Hematopoietic multipotent progenitor cell treated with erythropoietin and hydrocortisone succinate and interleukin-3 and kit ligand, for 15 days (in vitro differentiated cells): ENCODE results near the gene CYP2R1.
A peak's percentile ranks its signal among the peaks of the same experiment; 100 is the strongest.

ENCODE experiments used
- DNase-seq: peaks from one replicate; pipeline ENCODE4 v3.0.0-alpha.2; 2015; ENCODE audit warnings: low spot score

CYP2R1 gene, protein sequence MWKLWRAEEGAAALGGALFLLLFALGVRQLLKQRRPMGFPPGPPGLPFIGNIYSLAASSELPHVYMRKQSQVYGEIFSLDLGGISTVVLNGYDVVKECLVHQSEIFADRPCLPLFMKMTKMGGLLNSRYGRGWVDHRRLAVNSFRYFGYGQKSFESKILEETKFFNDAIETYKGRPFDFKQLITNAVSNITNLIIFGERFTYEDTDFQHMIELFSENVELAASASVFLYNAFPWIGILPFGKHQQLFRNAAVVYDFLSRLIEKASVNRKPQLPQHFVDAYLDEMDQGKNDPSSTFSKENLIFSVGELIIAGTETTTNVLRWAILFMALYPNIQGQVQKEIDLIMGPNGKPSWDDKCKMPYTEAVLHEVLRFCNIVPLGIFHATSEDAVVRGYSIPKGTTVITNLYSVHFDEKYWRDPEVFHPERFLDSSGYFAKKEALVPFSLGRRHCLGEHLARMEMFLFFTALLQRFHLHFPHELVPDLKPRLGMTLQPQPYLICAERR

DNA sequence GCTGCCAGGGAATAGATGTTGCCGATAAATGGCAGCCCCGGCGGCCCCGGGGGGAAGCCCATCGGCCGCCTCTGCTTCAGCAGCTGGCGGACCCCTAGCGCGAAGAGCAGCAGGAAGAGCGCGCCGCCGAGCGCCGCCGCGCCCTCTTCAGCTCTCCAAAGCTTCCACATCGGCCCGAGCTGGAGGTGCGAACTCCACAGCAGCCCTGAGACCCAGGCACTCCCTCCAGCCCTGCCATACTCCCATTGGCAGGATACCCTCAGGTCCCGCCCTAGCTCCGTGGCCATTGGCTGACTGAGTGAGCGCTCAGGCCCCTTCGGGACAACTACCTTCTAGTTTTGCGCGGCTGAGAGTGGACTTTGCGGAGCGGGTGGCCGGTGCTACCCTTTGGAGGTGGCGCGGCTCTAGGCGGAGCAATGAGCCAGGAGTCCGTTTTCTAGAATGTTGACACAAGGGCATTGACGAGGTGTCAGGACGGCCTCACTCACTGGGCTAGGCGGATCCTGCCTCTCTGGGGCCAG lies at the start of gene CYP2R1:
CYP2R1 (minus strand) TSS at position 196 of the 521 bp plus-strand sequence; CDS start at position 170, 26 bp downstream.
- peak; percentile 87 for DNase-seq

DNA sequence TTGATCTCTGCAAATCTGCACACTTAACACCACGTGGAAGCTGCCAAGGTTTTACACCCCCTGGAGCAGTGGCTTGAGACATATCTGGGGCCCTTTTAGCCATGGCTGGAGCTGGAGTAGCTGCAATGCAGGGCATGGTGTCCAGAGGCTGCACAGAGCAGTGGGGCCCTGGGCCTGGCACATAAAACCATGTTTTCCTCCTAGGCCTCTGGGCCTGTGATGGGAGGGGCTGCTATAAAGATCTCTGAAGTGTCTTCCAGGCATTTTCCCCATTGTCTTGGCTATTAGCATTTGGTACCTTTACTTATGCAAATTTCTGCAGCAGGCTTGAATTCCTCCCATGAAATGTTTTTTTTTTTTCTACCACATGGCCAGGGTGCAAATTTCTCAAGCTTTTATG lies 46.9 kb upstream of the CYP2R1 start:
- DNase-seq: no peak

DNA sequence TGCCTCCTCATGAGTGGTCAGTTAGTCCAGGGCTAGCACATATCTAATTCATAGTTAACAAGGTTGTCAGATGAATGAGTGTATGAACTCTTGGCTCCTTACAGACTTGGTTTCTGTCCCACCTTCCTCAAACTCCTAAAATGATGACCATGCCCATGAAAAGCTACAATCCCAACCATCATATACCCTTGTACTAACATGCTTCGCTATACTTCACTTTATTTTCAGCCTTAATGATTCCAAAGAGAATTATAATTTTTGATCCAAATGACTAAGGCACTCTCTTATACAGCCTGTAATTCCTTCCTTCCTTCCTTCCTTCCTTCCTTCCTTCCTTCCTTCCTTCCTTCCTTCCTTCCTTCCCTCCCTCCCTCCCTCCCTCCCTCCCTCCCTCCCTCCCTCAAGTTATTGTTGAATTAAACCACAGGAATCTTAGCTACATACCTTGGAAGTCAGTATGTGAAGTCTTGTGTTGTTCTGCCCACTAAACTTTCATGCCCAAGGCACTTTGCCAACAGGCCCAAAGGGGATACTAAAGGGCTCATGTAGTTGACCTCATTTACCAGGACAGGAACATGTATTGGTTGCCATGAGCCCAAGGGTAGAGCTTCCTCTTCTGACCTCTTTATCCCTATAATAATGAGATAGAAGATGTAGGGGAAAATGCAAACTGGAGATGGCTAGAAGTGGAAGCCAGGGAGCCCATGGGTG lies 42.8 kb upstream of the CYP2R1 start:
- no peak for DNase-seq

DNA sequence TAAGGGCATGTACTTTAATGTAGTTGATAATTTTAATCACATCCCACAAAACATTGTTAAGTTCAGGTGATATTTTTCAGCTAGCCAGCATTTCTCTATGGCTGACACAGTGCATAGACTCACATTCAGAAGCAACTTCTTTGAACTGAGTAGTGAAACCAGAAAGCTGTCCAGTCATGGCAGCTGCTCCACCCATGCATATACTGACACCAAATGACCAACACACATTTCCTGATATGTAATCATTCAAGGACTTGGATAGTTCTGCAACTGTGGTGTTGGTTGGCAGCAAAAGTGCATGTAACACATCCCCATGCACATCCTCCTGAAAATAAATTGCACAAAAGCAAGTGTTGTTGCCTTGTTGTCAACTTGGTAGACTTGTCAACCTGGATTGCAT lies 40.4 kb upstream of the CYP2R1 start:
- no peak for DNase-seq

DNA sequence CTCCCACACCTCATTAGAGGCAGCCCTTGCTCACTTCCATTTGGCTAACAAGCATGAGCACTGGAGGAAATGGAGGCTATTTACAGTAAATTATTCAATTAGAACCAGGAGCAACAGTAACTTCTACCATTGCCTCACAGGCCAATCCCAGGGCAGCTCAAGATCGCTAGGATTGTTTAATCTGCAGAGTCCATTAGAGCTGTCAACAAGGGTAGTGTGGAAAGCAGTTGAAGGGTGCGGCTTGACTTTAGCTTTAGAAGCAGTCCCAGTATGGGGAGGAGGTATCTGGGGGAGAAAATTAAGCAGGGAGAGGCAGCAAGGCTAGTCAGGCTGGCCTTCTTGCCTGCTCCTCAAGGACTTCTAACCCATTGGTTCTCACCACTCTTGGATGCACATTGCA lies 38.3 kb upstream of the CYP2R1 start:
- no peak for DNase-seq

DNA sequence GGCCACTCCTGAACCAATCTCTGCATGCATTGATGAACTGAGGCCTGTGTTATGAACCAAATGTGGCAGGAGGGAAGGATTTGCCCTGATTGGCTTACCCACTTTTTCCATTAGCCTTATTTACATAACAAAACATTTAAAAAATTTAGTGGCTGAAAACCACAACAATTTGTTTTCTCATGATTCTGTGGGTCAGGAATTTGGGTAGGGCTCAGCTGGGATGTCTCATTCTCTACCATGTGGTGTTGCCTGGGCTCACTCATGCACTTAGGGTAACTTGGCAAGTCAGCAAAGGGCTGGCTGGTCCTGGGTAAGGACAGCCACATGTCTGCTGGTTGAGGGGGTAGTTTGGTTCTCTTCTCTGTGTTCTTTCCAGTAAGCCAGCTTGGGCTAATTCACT lies 35.1 kb upstream of the CYP2R1 start:
- no peak for DNase-seq

- no peak for DNase-seq
Measured at GRCh38 chr11:14924318-14924717, 32.3 kb upstream of the CYP2R1 start.

DNA sequence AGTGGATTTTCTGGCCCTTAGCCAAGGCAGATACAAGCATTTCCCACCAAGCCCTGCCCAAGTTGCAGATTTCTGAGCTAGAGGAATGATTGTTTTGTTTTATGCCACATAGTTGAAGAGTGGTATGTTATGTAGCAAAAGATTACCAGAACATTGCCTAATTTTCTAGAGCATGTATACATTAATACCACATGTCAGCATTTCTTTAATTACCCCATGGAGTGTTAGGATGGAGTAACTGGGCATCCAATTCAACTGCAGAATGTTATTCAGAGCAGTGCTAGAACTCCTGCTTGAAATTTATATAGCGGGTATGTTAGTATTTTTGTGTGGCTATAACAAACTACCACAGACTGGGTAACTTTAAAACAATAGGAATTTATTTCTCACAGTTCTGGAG lies 24.4 kb upstream of the CYP2R1 start:
- DNase-seq: no peak

- DNase-seq: no peak
Measured at GRCh38 chr11:14914536-14914935, 22.5 kb upstream of the CYP2R1 start.

- DNase-seq: no peak
Measured at GRCh38 chr11:14908214-14908880, 16.3 kb upstream of the CYP2R1 start.

- DNase-seq: peak; percentile 73
Measured at GRCh38 chr11:14907411-14908213, 15.6 kb upstream of the CYP2R1 start.

DNA sequence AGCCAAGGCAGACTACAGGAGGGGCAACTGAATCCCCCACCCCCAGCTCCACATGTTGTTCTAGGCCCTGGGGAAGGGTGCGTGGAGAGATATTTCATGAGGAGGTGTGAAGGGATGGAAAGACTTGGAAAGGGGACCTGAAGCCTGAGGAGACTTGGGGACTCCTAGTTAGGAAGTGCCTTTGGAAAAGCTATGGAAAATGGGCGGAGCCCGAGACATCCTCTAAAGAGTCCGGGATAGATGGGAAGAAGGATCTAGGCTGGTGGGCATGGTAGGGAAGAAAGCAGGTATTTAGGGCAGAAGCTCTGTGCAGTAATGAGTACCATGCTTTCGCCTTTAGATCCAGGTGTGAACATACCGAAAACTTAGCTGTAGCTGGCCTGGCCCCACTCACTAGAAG lies 15.0 kb upstream of the CYP2R1 start:
- DNase-seq: no peak

- DNase-seq: no peak
Measured at GRCh38 chr11:14906578-14906977, 14.5 kb upstream of the CYP2R1 start.

DNA sequence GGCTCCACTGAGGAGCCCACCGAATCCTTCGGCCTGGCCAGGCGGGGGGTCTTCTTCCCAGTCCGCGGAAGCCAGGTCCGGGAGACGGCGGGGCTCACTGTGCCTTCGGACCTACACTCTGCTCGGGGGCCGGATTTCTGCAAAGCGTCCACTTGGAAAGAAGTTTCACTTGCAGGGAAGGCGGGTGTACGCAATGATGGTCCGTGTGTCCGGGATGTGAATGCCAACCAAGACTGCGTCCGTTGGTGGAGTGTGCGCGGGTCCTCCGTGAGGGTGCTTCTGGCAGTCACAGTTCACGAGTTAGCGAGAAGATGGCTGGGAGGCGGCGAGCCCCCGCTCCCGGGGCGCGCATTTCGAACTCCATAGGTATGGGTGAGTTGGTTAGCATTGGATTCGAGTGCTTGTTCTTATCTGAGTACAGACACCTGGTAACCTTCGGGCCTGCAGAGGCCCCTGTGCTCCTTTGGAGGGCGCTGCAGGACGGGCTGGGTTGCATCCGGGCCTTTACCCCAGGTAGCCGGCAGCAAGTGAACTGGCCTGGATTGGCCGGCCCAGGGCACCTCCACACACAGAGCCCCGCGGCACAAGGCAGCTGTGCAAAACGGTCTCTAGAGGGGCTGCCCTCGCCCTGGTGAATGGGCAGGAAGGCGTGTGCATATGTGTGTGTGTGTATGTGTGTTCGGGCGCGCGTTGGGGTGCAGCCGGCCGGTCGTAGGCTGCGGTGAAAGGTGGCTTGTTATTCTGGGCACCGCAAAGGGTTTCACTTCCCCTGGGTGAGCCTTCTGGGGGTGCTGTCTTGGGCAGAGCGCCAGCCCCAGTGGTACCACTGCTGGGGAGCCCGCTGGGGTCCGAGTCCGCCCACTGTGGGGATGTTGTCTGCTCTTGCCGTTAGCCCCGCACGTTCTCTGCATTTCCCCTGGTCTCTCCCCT lies 13.3 kb upstream of the CYP2R1 start:
- DNase-seq: peak; percentile 13

DNA sequence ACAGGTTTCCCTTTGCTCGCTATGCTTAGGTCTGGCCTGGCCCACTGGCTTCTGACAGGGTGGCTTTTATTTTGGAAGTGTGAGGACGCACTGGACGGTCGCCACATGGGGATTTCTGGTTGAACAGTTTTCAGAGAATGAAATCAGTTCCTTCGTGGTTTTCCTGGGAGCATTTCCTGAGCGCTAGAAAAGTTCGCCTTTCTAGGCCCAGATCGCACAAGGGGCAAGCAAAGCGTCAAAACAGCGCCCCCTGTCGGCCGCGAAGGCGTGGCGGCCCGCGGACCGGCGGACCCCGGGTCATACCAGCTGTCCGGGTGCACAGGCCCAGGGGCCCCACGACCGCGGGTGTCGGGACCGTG lies 12.7 kb upstream of the CYP2R1 start:
- DNase-seq: peak; percentile 68

DNA sequence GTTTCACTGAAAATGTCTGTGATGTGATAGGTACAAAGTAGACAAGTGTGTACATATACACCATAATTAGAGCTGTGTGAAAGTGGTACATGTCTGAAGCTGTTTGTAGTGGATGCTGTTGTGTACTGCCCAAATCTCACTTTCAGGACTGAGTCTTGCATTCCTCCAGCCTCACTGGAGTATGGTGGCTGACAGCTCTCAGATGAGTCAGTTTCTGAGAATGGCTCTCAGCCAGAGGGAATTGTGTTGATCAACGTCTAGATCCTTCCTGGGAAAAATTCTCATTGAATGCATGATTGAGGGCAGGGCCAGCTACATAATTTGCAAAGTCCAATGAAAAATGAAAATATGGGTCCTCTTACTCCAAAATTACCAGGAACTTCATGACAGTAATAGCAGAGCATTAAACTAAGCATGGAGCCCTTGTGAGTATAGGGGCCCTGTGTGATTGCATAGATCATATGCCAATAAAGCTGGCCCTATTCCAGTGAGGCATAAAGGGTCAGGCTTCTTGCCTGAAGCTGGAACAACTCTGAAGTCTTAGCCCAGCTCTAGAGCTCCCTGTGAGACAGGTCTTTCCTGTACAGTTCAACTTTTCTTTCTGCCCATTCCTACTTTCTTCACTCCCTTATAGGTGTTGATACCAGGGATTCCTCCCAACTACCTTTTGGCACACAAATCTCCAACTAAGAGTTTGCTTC lies 10.8 kb upstream of the CYP2R1 start:
- no peak for DNase-seq

DNA sequence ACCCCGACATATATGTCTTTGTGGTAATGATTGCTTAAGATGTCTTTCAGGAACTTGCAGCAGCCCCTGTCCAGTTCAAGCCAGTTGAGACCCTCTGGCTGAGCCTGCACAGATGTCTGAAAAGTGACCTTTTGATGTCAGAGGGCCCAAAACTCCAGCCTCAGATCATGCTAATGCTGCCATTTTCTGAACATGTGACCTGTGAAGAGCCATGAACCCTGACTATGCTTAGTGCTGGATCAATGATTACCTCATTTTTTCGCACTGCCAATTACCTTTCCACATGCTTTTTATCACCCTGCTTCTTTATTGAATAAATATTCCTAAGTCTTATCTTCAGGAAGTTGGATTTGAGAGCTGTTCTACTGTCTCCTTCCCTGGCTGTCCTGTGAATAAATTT lies 6.9 kb upstream of the CYP2R1 start:
- DNase-seq: no peak

GRCh38 chr11:14898355-14898754 lies 6.3 kb upstream of the CYP2R1 start:
- no peak for DNase-seq

DNA sequence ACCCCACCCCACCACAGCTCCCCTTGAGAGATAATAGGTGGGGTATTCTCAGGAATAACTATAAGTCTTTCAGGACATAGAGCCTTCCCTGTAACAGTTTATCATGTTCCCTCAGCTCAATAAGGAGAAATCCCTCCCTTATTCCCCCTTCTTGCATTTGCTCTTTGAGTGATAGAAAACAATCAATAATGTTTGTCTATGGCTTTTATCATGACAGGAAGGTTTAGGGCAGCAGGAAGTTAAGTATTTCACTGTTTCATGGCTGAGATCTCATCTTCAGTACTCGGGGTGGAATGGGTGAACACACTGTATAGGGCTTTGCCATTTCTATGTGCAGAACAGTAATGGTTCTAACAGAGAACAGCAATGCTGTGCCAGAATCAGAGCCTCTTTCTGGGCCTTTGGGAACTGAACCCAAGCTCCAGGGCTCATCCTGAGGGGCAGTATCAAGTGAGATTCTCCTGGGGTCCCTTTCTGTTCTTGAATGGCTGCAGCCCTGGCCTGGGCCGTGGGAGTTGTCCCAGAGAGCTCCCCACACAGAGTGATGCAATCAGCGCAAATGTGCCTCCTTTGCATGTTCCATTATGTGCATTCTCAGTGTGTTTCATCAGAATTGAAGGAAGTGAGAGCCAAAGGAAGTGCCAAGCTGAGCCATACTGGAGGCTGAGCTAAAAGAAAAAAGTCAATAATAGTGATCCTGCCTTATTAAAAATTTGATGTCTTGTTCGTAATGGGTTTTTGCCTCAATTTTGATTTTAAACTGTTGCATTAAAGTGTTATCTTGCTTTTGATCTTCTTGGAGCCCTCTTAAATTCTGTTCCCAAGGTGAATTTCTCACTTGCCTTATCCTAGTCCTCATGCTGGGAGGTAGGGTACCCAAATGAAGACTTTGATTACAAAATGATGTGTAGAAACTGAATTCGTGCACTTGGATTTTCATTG lies 2.9 kb upstream of the CYP2R1 start:
- DNase-seq: no peak
